ENCODE data around the gene MFSD8. TPM values are rescaled to one million over a fixed set of nuclear protein-coding genes. Genes with fewer than 3 reads are reported as not detected.
"Not testable (repeated sequence)": the region's sequence is repeated elsewhere in the genome, so short reads cannot be mapped to it uniquely, and the experiment has no call there.

Gene MFSD8
- total and polyA plus RNA-seq, 2 of the 4 experiments (the other 2 are of a cell fraction) = 8.8 to 36.7 TPM

DNA sequence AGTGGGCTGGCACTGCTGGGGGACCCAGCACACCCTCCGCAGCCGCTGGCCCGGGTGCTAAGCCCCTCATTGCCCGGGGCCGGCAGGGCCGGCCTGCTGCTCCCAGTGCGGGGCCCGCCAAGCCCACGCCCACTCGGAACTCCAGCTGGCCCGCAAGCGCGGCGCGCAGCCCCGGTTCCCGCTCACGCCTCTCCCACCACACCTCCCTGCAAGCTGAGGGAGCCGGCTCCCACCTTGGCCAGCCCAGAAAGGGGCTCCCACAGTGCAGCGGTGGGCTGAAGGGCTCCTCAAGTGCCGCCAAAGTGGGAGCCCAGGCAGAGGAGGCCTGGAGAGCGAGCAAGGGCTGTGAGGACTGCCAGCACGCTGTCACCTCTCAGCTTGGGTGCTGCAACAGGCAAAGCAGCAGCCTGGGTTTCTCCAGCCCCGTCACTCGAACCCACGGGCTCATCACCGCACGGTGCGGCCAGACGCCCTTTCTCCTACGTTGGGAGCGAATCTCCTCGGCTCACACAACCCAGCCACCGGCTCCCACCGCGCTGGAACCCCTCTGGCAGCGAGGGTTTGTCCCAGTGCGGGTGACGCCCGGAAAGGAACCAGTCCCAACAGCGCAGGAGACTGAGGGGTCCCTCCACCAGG lies 429 bp downstream of the MFSD8 start:
- H2AFZ ChIP-seq (replicated peaks; ENCODE audit: low read length, poor library complexity) = peak overlapping the region; percentile 99
- peak overlapping the region; percentile 55 for H4K91ac ChIP-seq (ENCODE audit: insufficient read depth, low read depth, low read length)
- H3K27me3 ChIP-seq (ENCODE audit: control insufficient read depth, insufficient read depth, low read length); dilution Hi-C loops (cut with HindIII; ENCODE audit: low sequenced_read_pairs, unreplicated experiment); H3K9me3 ChIP-seq (ENCODE audit: control insufficient read depth, insufficient read depth, low read length); H2AK5ac ChIP-seq (ENCODE audit: low read depth, low read length); H3K18ac ChIP-seq (ENCODE audit: low read depth, low read length); BruUV-seq (replicated peaks); DNase-seq; POLR2A ChIA-PET (ENCODE audit: unreplicated experiment); H3K4me1 ChIP-seq (ENCODE audit: control insufficient read depth, insufficient read depth, low read length); H2BK15ac ChIP-seq (ENCODE audit: low read depth, low read length); in situ Hi-C loops (cut with MboI; ENCODE audit: low sequenced_read_pairs); H3K9me1 ChIP-seq (ENCODE audit: insufficient read depth, low read length); H4K20me1 ChIP-seq (ENCODE audit: insufficient read depth, low read length); H3K36me3 ChIP-seq (ENCODE audit: control insufficient read depth, insufficient read depth, low read length): not testable (repeated sequence)
- peak overlapping the region; percentile 49 for H2BK5ac ChIP-seq (ENCODE audit: low read depth, low read length, poor library complexity, severe bottlenecking)
- WGBS, 2 experiments (ENCODE audit: extremely low coverage in 2 of 2, insufficient read length in 1 of 2) = 0% methylated on average over 9 of the region's 41 CpGs; no CpG with 5 or more reads in 1 of the 2 experiments
- H4K5ac ChIP-seq (ENCODE audit: low read depth, low read length) = peak overlapping the region; percentile 31
- H3K79me1 ChIP-seq (ENCODE audit: low read depth in 1 of 2, low read length in 2 of 2) = peaks cover 8 to 50% of the 10 kb centered on the region in 2 experiments
- peak overlapping the region; percentile 79 for H3K9ac ChIP-seq (ENCODE audit: low read depth, low read length)
- peak overlapping the region; percentile 77 for H2BK120ac ChIP-seq (ENCODE audit: low read depth, low read length)
- peak overlapping the region; percentile 54; the same call in 1 of the 2 replicates for H2BK20ac ChIP-seq (ENCODE audit: low read depth, low read length)
- H2AK9ac ChIP-seq (replicated peaks; ENCODE audit: low read depth, low read length, poor library complexity) = peak overlapping the region; percentile 94
- H3K23ac ChIP-seq (ENCODE audit: low read depth, low read length) = peak overlapping the region; percentile 94
- ATAC-seq (ENCODE audit: low read depth) = peak; percentile 42
- intact Hi-C loops (cut with micrococcal nuclease) = loop anchor here (2.0 to 10.0 kb wide), 2 partner anchors 96 to 180 kb away; partner anchors contain the start of genes HSPA4L and LARP1B
- CTCF ChIA-PET = interaction anchor here (0.9 to 1.1 kb wide), 2 partner anchors 55 to 96 kb away, joined by 3 read pairs; partner anchors contain the start of gene LARP1B
- peak overlapping the region; percentile 72 for H3K4me2 ChIP-seq (ENCODE audit: low read depth, low read length)
- H3K4me3 ChIP-seq (ENCODE audit: insufficient read depth, low read depth, low read length) = peak overlapping the region; percentile 69
- peak overlapping the region; percentile 41 to 88; a peak in 3 of 4 replicates for H4K8ac ChIP-seq (ENCODE audit: low read depth in 2 of 2, low read length in 2 of 2)
- peak overlapping the region; percentile 63 for H3K27ac ChIP-seq (ENCODE audit: insufficient read depth, low read length)
- H3K56ac ChIP-seq (ENCODE audit: extremely low read depth, insufficient read depth, low read length) = 0 out of 2 replicates have a peak overlapping the region, but pooled peaks have one; percentile 48
- peak overlapping the region; percentile 96 for H3K4ac ChIP-seq (ENCODE audit: low read depth, low read length)
- peak overlapping the region; percentile 90; the same call in 1 of the 2 replicates for H3K14ac ChIP-seq (replicated peaks; ENCODE audit: low read depth, low read length)

DNA sequence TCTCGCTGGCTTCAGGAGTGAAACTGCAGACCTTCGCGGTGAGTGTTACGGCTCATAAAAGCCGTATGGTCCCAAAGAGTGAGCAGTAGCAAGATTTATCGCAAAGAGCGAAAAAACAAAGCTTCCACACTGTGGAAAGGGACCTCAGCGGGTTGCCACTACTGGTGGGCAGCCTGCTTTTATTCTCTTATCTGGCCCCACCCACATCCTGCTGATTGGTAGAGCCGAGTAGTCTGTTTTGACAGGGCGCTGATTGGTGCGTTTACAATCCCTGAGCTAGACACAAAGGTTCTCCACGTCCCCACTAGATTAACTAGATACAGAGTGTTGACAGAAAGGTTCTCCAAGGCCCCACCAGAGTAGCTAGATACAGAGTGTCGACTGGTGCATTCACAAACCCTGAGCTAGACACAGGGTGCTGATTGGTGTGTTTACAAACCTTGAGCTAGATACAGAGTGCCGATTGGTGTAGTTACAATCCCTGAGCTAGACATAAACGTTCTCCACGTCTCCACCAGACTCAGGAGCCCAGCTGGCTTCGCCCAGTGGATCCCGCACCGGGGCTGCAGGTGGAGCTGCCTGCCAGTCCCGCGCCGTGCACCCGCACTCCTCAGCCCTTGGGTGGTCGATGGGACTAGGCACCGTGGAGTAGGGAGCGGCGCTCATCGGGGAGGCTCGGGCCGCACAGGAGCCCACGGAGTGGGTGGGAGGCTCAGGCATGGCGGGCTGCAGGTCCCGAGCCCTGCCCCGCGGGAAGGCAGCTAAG lies 1.2 kb downstream of the MFSD8 start:
- H2BK20ac ChIP-seq (ENCODE audit: low read depth, low read length); H2AK9ac ChIP-seq (replicated peaks; ENCODE audit: low read depth, low read length, poor library complexity); dilution Hi-C loops (cut with HindIII; ENCODE audit: low sequenced_read_pairs, unreplicated experiment); POLR2A ChIA-PET (ENCODE audit: unreplicated experiment); H4K5ac ChIP-seq (ENCODE audit: low read depth, low read length); H2BK15ac ChIP-seq (ENCODE audit: low read depth, low read length); H3K9ac ChIP-seq (ENCODE audit: low read depth, low read length); H3K4me3 ChIP-seq (ENCODE audit: insufficient read depth, low read depth, low read length); H2AK5ac ChIP-seq (ENCODE audit: low read depth, low read length); H4K20me1 ChIP-seq (ENCODE audit: insufficient read depth, low read length); H3K9me1 ChIP-seq (ENCODE audit: insufficient read depth, low read length); H4K8ac ChIP-seq (ENCODE audit: low read depth in 2 of 2, low read length in 2 of 2); H2AFZ ChIP-seq (replicated peaks; ENCODE audit: low read length, poor library complexity); H3K4me1 ChIP-seq (ENCODE audit: control insufficient read depth, insufficient read depth, low read length); ATAC-seq (ENCODE audit: low read depth); H3K4ac ChIP-seq (ENCODE audit: low read depth, low read length); CTCF ChIA-PET; BruUV-seq (replicated peaks); in situ Hi-C loops (cut with MboI; ENCODE audit: low sequenced_read_pairs); H2BK120ac ChIP-seq (ENCODE audit: low read depth, low read length); H4K91ac ChIP-seq (ENCODE audit: insufficient read depth, low read depth, low read length); H3K36me3 ChIP-seq (ENCODE audit: control insufficient read depth, insufficient read depth, low read length); DNase-seq; H3K4me2 ChIP-seq (ENCODE audit: low read depth, low read length); H3K23ac ChIP-seq (ENCODE audit: low read depth, low read length); H3K18ac ChIP-seq (ENCODE audit: low read depth, low read length); H3K27me3 ChIP-seq (ENCODE audit: control insufficient read depth, insufficient read depth, low read length); H3K9me3 ChIP-seq (ENCODE audit: control insufficient read depth, insufficient read depth, low read length); H3K56ac ChIP-seq (ENCODE audit: extremely low read depth, insufficient read depth, low read length); H2BK5ac ChIP-seq (ENCODE audit: low read depth, low read length, poor library complexity, severe bottlenecking); H3K27ac ChIP-seq (ENCODE audit: insufficient read depth, low read length); H3K14ac ChIP-seq (replicated peaks; ENCODE audit: low read depth, low read length): not testable (repeated sequence)
- intact Hi-C loops (cut with micrococcal nuclease) = loop anchor here (2.0 to 10.0 kb wide), 2 partner anchors 97 to 179 kb away; partner anchors contain the start of genes HSPA4L and LARP1B
- H3K79me1 ChIP-seq (ENCODE audit: low read depth in 1 of 2, low read length in 2 of 2) = peaks cover 10 to 50% of the 10 kb centered on the region in 2 experiments
- 93% methylated on average over 4 of the region's 35 CpGs; no CpG with 5 or more reads in 1 of the 2 experiments for WGBS, 2 experiments (ENCODE audit: extremely low coverage in 2 of 2, insufficient read length in 1 of 2)

All from IMR-90 (cell line).